Ramos (cell line): ENCODE results near the gene SPON1.

ENCODE experiments used
- in situ Hi-C: fragments of 300-500 bp; cut with MboI; formaldehyde crosslinking; loops from one replicate; pipeline ENCODE4 v1.14.3; 2022; ENCODE audit warnings: low sequenced_read_pairs; ENCODE audit not compliant: unreplicated experiment

SPON1 gene

DNA sequence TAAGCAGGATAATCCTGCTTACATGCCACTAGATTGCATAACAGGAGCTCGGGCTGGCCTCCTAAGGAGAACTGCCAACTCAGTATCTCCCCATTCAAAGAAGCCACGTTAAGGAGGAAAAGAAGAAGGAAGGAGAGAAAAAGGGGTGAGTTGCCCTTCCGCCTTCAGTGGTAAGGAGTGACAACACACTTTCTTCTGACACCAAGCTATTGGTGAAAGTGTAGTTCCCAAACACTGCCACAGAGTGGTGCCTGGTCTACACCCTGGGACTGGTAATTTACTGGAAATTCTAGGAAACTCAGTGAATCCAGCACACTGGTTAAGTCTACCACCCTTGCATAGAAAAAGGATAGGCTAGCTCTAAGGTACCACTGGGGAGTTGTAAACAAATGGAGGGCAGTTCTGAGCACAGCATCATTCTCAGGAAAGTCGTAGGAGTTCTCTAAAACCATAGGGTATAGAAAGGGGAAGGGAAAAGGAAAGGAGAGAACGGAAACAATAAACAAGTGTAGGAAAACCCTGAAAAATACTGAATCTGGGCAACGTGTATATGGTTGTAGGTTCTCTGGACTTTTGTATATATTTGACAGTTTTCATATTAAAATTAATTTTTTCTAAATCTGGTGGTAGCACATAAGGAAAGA lies 338.3 kb downstream of the SPON1 start:
- in situ Hi-C loops: loop anchor here (10.0 kb wide), 1 partner anchor 144 kb away; no protein-coding TSS in a partner anchor

DNA sequence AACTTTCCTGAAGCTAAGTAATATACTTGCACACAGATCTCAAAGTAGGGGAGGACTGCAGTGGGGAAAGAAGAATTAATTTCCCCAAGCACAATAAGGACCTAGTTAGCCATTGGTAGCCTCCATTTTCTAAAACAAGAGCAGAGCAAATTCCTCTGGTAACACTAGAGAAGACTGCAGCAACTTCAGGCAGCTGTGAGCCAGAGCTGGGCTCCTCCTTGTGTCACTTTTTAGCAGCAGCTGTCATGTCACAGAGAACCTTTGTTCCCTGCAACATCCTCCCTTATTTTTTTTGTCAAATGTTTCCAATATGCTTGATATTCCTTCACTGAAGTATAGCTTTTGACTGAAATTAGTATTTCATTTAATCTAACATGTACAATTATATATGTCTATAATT lies 342.1 kb downstream of the SPON1 start:
- in situ Hi-C loops: loop anchor here (10.0 kb wide), 1 partner anchor 140 kb away; no protein-coding TSS in a partner anchor

DNA sequence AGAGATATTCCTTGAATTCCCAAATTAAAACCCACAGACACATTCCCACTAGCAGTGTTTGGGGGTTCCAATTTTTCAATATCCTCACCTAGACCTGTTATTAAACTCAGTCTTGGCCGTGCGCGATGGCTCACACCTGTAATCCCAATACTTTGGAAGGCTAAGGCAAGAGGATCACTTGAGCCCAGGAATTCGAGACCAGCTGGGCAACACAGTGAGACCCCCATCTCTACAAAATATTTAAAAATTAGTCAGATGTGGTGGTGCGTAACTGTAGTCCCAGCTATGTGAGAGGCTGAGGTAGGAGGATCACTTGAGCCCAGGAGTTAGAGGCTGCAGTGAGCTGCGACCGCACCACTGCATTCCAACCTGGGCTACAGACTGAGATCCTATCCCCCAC lies 343.1 kb downstream of the SPON1 start:
- in situ Hi-C loops: loop anchor here (10.0 kb wide), 1 partner anchor 139 kb away; no protein-coding TSS in a partner anchor

DNA sequence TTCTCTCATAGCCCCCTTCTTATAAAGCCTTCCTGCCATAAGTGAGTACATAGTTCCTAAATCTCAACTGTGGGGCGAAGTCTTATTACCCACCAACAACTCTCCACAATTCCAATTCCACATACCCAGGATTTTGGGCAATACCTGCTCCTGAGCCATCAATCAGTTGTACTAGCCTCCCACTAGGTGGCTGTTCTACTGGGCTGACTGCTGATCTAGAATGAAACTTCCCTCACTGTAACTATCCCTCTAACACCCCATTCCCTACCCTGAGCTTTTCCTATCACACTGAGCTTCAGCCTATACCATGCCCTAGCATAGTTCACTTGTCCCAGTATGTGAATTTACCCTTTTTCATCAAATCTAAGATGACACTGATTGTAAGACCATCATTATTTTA lies 344.0 kb downstream of the SPON1 start:
- in situ Hi-C loops: loop anchor here (10.0 kb wide), 1 partner anchor 138 kb away; no protein-coding TSS in a partner anchor

DNA sequence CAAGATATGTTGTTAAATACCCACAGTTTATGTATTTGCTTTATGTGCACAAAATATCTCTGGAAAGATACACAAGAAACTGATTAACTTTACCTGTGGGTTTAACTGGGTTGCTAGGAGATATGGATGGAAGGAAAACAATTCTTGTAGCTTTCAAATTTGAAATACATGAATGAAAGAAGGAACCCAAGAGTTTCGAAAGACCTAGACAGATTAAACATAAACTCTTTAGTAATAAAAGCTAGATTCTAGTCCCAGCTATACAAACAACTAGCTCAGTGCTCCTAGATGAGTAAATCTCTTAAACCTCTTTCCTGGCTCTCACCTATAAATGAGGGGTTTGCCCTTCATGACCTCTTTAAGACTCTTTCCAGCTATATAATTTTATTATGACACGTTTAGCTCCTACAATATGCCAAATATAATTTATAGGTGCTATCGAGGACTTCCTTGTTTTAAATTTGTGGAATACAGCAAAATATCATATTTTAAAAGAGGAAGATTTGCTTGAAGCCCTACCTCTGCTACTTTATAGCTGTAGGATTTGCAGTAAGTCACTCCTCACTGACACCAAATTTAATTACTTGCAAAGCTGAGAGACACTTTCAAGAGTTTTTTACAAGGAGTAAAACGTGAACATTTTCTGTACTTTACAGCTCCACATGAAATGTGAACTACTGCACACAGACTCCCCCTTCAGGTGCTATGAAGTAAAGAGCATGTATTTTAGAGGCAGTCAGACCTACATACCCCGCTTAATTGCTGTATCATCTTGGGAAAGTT lies 345.8 kb downstream of the SPON1 start:
- in situ Hi-C loops: loop anchor here (10.0 kb wide), 1 partner anchor 136 kb away; no protein-coding TSS in a partner anchor

DNA sequence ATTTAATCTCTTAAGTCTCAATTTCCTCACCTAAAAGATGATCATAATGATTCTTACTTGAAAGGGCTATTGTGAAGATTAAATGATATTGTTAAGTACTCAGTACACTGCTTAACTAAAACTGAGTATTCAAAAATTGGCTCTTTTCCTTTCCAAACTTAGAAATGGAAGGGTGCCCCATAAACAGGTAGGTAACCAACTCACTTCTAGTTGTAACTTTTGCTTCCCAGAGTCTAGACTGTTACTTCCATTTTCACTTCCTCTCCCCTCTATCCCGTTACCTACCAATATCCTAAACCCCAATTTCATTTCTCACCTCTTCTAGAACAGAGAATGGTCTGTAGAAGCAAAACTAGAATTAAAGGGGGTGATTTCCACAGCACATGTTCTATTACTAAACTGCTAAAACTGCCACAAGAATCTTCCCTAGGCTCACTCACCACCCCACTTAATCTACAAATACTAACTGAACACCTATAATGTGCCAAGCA lies 346.4 kb downstream of the SPON1 start:
- in situ Hi-C loops: loop anchor here (10.0 kb wide), 1 partner anchor 136 kb away; no protein-coding TSS in a partner anchor

DNA sequence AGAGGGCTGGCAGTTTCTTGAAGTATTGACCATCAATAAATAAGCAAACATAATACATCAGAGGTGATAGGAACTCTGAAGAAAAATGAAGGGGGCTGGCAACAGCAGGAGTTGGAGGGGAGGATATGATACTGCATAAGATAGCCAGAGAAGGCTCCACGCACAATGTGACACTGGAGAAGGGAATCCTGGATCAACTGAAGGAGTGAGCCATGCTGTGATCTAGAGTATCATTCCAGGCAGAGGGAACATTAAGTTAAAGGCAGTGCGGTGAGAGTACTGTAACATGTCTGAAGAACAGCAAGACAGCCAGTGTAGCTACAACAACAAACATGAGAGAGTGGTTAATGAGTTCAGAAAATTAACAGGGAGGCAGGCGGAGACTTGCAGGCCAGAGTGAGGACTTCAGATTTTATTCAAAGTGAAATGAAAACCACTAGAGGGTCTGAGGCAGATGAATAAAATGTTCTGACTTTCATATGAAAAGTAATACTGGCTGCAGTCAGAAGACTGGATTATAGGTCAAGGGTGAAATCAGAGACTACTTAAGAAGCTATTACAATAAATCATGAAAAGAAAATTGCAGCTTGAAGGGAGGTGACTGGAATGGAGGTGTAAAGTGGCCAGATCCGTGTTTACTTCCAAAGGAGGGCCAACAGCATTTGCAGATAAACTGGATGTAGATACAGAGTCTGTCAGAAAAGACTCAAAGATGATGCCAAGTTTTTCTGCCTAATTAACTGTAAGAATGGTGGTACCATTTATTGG lies 347.1 kb downstream of the SPON1 start:
- in situ Hi-C loops: loop anchor here (10.0 kb wide), 1 partner anchor 135 kb away; no protein-coding TSS in a partner anchor

DNA sequence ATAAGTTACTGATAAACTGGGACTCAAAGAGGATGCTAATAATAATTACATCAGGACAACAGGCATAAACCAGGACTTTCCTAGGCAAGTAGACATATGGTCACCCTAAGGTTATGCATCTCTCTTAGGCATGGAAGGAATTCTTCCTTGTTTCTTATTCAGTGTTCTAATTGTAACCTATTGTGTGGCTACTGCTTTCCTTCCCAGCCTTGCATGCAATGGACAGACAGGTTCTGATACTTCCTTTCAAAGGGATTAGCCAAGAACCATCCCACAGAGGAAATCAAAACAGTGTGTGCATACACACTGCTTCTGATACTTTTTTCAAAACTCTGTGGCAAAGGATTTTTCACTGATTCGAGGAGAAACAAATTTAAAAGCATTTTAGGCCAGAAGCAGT lies 348.2 kb downstream of the SPON1 start:
- in situ Hi-C loops: no loop called here

- in situ Hi-C loops: no loop called here
These were observed 350.4 kb downstream of the SPON1 start for GRCh38 chr11:14312736-14313438.

- in situ Hi-C loops: no loop called here
These were observed 351.6 kb downstream of the SPON1 start for GRCh38 chr11:14314127-14314526.

- in situ Hi-C loops: no loop called here
These were observed 352.6 kb downstream of the SPON1 start for GRCh38 chr11:14315130-14315529.
